ENCODE measurements around the gene ZNF90. TPM values are rescaled to one million over a fixed set of nuclear protein-coding genes. Genes with fewer than 3 reads are reported as not detected.
"Not testable (repeated sequence)": the region's sequence is repeated elsewhere in the genome, so short reads cannot be mapped to it uniquely, and the experiment has no call there.

ZNF90 gene
- total RNA-seq, 1 donor from 2014 or later: 1.5 TPM

GRCh38 chr19:20103091-20103740 is 25.4 kb downstream of the ZNF90 start:
- DNase-seq (ENCODE audit: low spot score): no peak

GRCh38 chr19:20107301-20107700 is 29.5 kb downstream of the ZNF90 start:
- DNase-seq (ENCODE audit: low spot score): no peak

- DNase-seq (ENCODE audit: low spot score): not testable (repeated sequence)
These were observed 40.5 kb downstream of the ZNF90 start for GRCh38 chr19:20118064-20118839.

GRCh38 chr19:20124879-20125278 is 47.1 kb downstream of the ZNF90 start:
- no peak for DNase-seq (ENCODE audit: low spot score)

- not testable (repeated sequence) for DNase-seq (ENCODE audit: low spot score)
These were observed 55.1 kb downstream of the ZNF90 start for GRCh38 chr19:20132933-20133332.

GRCh38 chr19:20137714-20138113 is 59.9 kb downstream of the ZNF90 start:
- not testable (repeated sequence) for DNase-seq (ENCODE audit: low spot score)

- no peak for DNase-seq (ENCODE audit: low spot score)
These were observed 73.9 kb downstream of the ZNF90 start for GRCh38 chr19:20151617-20152145.

- not testable (repeated sequence) for DNase-seq (ENCODE audit: low spot score)
These were observed 74.7 kb downstream of the ZNF90 start for GRCh38 chr19:20152506-20152905.

- DNase-seq (ENCODE audit: low spot score): no peak
These were observed 75.5 kb downstream of the ZNF90 start for GRCh38 chr19:20153281-20153680.

- no peak for DNase-seq (ENCODE audit: low spot score)
These were observed 76.8 kb downstream of the ZNF90 start for GRCh38 chr19:20154636-20155035.

- DNase-seq (ENCODE audit: low spot score): no peak
These were observed 85.0 kb downstream of the ZNF90 start for GRCh38 chr19:20162821-20163220.

- DNase-seq (ENCODE audit: low spot score): no peak
These were observed 86.7 kb downstream of the ZNF90 start for GRCh38 chr19:20164456-20164855.

- no peak for DNase-seq (ENCODE audit: low spot score)
These were observed 88.3 kb downstream of the ZNF90 start for GRCh38 chr19:20165971-20166592.

- DNase-seq (ENCODE audit: low spot score): peak; percentile 94
These were observed 89.3 kb downstream of the ZNF90 start, which contains the start of gene ZNF486 for GRCh38 chr19:20167020-20167644. ZNF486 (plus strand) TSS chr19:20167214; CDS start chr19:20167331, 117 bp downstream.

GRCh38 chr19:20167651-20168122 is 89.9 kb downstream of the ZNF90 start:
- DNase-seq (ENCODE audit: low spot score): no peak

Other genes with a start within 250 kb of the ZNF90 start
- 6.5 TPM for gene ZNF253, start 212.1 kb upstream of the ZNF90 start, total RNA-seq
- gene ZNF93, start 177.1 kb upstream of the ZNF90 start, total RNA-seq: 3.8 TPM
- 4.3 TPM for gene ZNF682, start 38.5 kb upstream of the ZNF90 start, total RNA-seq
- gene ZNF486, start 89.2 kb downstream of the ZNF90 start, total RNA-seq: 2.9 TPM